HL-60/S4 (cell line): ENCODE measurements around the gene WNK4.

ENCODE experiments used
- in situ Hi-C: fragments of 300-500 bp; cut with MboI; formaldehyde crosslinking; loops from 2 replicates; pipeline ENCODE4 v1.14.3; 2022; ENCODE audit warnings: low sequenced_read_pairs

The WNK4 gene

GRCh38 chr17:42795465-42795864, 15.1 kb downstream of the WNK4 start:
- in situ Hi-C loops, result no loop called here

- in situ Hi-C loops, result no loop called here
Observed at GRCh38 chr17:42796066-42796758, 15.8 kb downstream of the WNK4 start.

- in situ Hi-C loops, result no loop called here
Observed at GRCh38 chr17:42797067-42798007, 16.9 kb downstream of the WNK4 start.

GRCh38 chr17:42798011-42798382, 17.6 kb downstream of the WNK4 start:
- in situ Hi-C loops, result no loop called here

GRCh38 chr17:42798383-42799380, 18.3 kb downstream of the WNK4 start, which contains the start of the genes CNTD1 and COA3:
TSS of gene CNTD1 (plus strand) at chr17:42798861. CDS start at chr17:42799068, 207 bp downstream.
TSS of gene COA3 (minus strand) at chr17:42798704. CDS start at chr17:42798681, 23 bp downstream.
- in situ Hi-C loops, result no loop called here

GRCh38 chr17:42803074-42803883, 22.9 kb downstream of the WNK4 start:
- in situ Hi-C loops, result no loop called here

- in situ Hi-C loops, result no loop called here
Observed at GRCh38 chr17:42804918-42805367, 24.5 kb downstream of the WNK4 start.

GRCh38 chr17:42806249-42806648, 25.8 kb downstream of the WNK4 start:
- in situ Hi-C loops, result no loop called here

GRCh38 chr17:42809250-42809649, 28.8 kb downstream of the WNK4 start:
- in situ Hi-C loops, result no loop called here

- in situ Hi-C loops, result no loop called here
Observed at GRCh38 chr17:42814633-42815399, 34.4 kb downstream of the WNK4 start.

- in situ Hi-C loops, result no loop called here
Observed at GRCh38 chr17:42817866-42818265, 37.5 kb downstream of the WNK4 start.

GRCh38 chr17:42818379-42818778, 38.0 kb downstream of the WNK4 start:
- in situ Hi-C loops, result no loop called here

GRCh38 chr17:42819939-42820535, 39.6 kb downstream of the WNK4 start:
- in situ Hi-C loops, result no loop called here

GRCh38 chr17:42821176-42821575, 40.8 kb downstream of the WNK4 start:
- in situ Hi-C loops, result no loop called here

GRCh38 chr17:42827472-42827871, 47.1 kb downstream of the WNK4 start:
- in situ Hi-C loops, result loop anchor here (25.0 kb wide), 2 partner anchors 110 to 485 kb away; no protein-coding TSS in a partner anchor

- in situ Hi-C loops, result loop anchor here (25.0 kb wide), 2 partner anchors 106 to 481 kb away; no protein-coding TSS in a partner anchor
Observed at GRCh38 chr17:42830971-42831370, 50.6 kb downstream of the WNK4 start.

GRCh38 chr17:42832213-42832933, 52.0 kb downstream of the WNK4 start:
- in situ Hi-C loops, result loop anchor here (25.0 kb wide), 2 partner anchors 105 to 480 kb away; no protein-coding TSS in a partner anchor
